Cardiac fibroblast (primary cell): ENCODE data around the gene AMDHD2.
A peak's percentile ranks its signal among the peaks of the same experiment; 100 is the strongest.

Experiments
- DNase-seq, 2 donors: peaks; one replicate each; pipeline versions ENCODE4 v3.0.0 to v3.0.0-alpha.2; 2010; ENCODE audit warnings: low read depth in 2 of 2
- H3K4me3 ChIP-seq, 2 donors: replicated peaks in 1 of 2; 1 replicate in 1 of 2; 2 replicates in 1 of 2; pipeline ENCODE4 v1.5.1; 2011; ENCODE audit warnings: low read depth in 2 of 2, low read length in 2 of 2, mild to moderate bottlenecking in 2 of 2, moderate library complexity in 1 of 2
- TF ChIP-seq, protein P1 (sequence below): IDR thresholded peaks from one replicate; pipeline ENCODE4 v1.5.1; 2011; ENCODE audit warnings: low read depth, mild to moderate bottlenecking, low read length, inconsistent platforms

Gene AMDHD2

DNA sequence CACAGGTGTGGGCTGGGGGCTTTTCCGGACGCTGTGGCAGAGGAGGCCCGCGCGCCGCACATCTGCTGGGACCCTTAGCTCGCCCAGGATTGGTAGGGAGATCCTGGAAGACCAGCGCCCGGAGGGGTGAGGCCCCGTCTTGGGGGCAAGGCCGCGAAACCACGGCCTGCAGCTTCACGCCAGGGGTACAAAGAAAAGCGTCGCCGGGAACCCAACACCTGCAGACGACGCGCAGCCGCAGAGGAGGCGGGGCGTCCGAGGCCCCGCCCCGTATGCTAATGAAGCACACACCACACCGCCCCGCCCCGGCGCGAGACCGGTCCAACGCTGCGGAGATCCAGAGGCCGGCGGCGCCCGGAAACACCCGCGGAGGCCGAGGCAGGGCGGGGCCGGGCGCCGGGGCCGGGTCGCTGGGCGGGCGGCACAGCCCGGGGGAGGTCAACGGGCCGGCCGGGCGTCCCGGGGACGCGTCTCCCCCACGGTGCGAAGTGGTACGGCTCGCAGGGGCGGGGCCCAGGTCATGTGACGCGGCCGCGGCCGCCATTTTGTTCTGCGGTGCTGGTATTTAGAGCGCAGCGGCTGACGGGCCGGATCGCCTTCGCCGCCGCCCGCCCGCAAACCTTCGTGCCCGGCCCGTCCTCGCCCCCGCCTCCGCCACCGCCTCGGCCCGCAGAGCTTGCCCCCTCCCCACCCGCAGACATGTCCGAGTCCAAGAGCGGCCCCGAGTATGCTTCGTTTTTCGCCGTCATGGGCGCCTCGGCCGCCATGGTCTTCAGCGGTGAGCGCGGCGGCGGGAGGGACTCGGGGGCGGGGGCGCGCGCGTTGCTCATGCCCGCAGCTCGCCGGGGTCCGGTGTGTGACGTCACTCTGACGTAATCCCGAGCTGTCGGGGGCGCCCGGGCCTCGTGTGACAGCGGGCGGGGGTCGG lies 6.5 kb upstream of the AMDHD2 start, which contains the start of gene ATP6V0C:
Gene ATP6V0C (plus strand): TSS at position 548 of the 928 bp plus-strand sequence. CDS start 152 bp downstream, at position 700.
- peak within 1 kb of the TSS; percentile 87 for H3K4me3 ChIP-seq
- TF ChIP-seq, protein P1, sequence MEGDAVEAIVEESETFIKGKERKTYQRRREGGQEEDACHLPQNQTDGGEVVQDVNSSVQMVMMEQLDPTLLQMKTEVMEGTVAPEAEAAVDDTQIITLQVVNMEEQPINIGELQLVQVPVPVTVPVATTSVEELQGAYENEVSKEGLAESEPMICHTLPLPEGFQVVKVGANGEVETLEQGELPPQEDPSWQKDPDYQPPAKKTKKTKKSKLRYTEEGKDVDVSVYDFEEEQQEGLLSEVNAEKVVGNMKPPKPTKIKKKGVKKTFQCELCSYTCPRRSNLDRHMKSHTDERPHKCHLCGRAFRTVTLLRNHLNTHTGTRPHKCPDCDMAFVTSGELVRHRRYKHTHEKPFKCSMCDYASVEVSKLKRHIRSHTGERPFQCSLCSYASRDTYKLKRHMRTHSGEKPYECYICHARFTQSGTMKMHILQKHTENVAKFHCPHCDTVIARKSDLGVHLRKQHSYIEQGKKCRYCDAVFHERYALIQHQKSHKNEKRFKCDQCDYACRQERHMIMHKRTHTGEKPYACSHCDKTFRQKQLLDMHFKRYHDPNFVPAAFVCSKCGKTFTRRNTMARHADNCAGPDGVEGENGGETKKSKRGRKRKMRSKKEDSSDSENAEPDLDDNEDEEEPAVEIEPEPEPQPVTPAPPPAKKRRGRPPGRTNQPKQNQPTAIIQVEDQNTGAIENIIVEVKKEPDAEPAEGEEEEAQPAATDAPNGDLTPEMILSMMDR = no peak
- DNase-seq = peak; percentile 83 to 91

- H3K4me3 ChIP-seq = peak overlapping the region; percentile 87
- no peak for DNase-seq
- TF ChIP-seq, protein P1 = no peak
These were observed 5.6 kb upstream of the AMDHD2 start for GRCh38 chr16:2514333-2515179.

- TF ChIP-seq, protein P1 = no peak
- peak overlapping the region; percentile 87 for H3K4me3 ChIP-seq
- no peak for DNase-seq
These were observed 4.9 kb upstream of the AMDHD2 start for GRCh38 chr16:2515180-2515851.

DNA sequence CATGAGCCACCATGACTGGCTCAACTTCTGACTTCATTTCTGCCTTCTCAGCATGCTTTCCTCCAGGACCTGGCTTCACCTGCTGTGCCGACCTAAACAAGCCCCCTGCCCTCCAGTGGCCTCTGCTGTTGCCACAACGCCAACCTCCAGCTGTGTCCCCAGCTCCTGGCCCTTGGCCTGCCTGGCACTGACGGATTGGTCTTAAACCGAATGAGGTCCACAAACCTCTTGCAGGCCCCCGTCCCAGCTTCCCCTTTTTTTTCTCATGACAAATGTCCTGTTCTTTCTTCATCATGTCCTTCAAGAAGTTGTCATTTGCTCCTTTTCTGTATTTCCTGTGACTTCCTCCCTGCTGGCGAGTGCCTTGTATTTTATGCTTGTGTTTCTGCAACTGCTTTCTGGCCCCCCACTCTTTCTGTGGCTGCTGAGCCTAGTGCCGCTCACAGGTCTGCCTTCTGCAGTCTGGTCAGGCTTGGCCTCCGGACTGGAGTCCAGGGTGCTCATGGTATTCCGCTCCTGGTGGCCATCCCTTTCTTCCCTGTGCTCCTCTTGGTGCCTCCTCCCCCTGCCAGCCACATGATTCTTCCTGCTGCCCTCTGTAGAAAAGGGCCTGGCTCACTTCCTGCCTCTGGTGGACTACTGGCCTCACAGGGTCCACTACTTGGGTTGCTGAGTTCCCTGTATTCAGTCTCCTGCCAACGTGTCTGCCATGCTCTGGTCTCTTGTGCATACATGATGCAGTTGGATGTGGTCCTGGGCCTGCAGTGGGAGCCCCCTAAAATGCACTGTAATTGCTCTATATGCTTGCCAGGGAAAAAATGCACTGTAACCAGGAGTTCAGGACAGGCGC lies 3.6 kb upstream of the AMDHD2 start:
- DNase-seq = no peak
- peak overlapping the region in 1 of 2 donors; percentile 18 for H3K4me3 ChIP-seq
- TF ChIP-seq, protein P1 = no peak

DNA sequence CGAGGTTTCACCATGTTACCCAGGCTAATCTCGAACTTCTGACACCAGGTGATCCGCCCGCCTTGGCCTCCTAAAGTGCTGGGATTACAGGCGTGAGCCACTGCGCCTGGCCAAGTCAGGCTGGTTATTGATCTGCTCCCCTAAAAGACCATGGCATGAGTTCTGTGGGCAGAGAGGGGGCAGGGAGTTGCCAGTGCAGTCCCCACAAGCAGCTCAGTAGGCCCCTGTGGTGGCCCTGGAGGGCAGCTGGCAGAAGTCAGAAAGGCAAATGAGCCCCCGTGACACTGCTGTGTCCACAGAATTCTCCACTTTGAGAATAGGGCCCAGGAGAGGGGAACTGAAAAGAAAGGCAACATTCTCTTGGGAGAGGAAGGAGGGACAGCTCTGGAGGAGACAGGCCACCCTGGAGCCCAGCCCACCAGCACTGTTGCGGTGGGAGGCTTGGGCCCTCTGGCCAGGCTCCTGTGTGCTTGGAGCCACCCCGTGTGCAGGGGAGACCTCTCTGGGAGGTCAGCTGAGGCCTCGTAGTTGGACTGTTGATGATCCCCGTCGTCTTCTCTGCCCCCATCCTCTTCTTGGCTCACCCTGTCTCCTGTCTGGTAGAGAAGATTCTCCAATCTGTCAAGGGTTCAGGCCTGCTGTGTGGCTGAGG lies 2.1 kb upstream of the AMDHD2 start:
- no peak for DNase-seq
- TF ChIP-seq, protein P1 = no peak
- H3K4me3 ChIP-seq = no peak overlapping the region
